DMS79 treated with DMSO at 0.1 percent for 48 hours (cell line): ENCODE results near the gene SLC48A1.

Source experiments
- DNase-seq: peaks from one replicate; lab custom pipeline; 2025; lab: John Stamatoyannopoulos, UW

The SLC48A1 gene

DNA sequence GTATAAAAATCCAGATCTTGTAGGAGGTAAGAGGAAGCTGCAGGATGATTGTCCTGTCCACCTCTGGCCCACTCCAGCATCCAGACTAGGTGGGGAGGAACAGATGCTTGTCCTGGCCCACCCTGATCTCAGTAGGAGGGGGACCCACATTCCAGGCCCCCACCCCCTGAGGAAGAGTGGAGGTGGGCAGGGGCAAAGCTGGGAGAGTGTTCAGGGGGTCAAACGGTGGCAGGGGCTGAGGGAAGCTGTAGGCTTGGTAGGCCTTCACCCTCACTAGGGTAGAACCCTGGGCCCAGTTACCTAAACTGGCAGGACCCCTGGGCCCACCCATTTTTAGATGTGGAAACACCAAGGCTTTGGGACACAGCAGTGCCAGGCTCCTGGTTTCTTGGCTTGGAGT is 4.1 kb downstream of the SLC48A1 start:
- no peak for DNase-seq

DNA sequence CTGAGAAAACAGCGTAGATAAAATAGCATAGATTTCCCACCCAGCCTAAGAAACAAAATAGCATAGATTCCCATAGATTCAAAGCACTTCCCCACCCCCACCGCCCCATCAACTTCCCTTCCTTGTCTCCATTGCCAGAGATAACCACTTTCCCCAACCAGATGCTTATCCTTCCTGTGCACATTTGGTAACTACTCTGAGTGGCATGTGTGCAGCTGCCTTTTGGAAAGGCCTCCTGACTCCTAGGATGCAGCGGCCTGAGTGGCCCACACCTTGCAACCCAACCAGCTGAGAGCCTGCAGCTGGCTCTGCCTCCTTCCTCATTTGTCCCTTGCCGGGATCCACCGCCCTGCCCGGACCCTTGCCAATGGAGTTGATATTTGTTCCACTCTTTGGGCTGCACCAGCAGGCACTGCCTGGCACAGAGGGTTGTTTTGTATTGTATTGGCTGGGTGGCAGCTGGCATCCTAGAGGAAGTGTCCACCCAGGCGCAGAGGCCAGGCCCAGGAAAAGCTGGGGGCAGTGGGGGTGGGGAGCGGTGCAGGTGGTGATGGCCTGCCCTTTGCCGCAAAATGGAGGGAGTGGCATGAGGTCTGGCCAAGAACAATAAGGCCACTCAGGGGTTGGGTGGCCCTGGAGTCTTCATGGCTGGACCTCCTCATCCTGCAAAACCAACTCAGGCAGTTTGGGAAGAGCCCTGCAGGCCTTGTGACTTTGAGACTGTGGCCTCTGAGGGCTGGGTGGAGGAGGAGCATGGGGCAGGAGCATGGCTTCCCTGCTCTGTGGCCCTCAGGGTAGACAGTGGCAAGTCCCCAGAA is 4.9 kb downstream of the SLC48A1 start:
- no peak for DNase-seq

- DNase-seq: no peak
These were observed 5.8 kb downstream of the SLC48A1 start for GRCh38 chr12:47778881-47779280.

DNA sequence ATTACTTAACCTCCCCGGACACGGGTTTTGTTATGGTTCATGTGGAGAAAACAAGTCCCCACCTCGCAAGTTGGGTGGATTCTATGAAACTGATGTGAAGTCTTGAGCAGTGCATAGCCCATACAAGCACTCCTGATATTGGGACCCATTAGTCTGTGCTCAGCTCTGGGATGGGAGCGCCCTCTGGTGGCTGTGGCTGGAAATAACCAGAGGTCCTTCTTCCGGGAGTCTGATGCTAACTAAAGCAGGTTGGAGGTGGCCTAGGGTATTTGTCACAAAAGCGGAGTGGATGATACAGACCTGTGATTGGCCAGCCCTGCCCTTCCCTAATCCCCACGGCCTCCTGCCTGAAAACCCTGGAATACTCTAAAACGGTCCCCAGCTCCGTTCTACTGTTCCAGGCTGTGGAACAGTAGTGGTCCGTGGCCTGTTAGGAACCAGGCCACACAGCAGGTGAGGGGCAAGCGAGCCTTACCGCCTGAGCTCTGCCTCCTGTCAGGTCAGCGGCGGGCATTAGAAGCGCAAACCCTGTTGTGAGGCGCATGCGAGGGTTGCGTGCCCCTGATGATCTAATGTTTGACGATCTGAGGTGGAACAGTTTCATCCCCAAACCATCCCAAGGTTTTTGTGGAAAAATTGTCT is 6.4 kb downstream of the SLC48A1 start:
- DNase-seq: peak; percentile 78

DNA sequence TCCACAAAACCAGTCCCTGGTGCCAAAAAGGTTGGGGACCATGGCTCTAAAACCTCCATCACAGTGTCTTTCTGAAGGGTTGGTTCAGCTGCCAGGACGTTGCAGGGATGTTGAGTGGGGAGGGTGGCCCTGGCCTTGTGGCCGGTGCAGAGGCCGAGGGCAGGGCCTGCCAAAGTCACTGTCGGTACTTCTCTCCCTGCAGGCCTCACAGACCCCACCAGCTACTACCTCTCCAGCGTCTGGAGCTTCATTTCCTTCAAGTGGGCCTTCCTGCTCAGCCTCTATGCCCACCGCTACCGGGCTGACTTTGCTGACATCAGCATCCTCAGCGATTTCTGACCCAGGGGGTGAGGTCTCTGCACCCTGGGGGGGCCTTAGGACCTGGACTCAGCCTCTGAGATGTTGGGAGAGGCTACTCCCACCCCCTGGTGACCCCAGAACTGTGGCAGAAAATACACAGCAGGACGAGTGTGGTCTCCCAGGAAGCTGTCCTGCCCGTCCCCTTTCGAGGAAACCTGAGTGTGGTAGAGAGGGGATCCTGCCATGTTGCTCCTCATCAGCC is 7.0 kb downstream of the SLC48A1 start:
- DNase-seq: no peak

DNA sequence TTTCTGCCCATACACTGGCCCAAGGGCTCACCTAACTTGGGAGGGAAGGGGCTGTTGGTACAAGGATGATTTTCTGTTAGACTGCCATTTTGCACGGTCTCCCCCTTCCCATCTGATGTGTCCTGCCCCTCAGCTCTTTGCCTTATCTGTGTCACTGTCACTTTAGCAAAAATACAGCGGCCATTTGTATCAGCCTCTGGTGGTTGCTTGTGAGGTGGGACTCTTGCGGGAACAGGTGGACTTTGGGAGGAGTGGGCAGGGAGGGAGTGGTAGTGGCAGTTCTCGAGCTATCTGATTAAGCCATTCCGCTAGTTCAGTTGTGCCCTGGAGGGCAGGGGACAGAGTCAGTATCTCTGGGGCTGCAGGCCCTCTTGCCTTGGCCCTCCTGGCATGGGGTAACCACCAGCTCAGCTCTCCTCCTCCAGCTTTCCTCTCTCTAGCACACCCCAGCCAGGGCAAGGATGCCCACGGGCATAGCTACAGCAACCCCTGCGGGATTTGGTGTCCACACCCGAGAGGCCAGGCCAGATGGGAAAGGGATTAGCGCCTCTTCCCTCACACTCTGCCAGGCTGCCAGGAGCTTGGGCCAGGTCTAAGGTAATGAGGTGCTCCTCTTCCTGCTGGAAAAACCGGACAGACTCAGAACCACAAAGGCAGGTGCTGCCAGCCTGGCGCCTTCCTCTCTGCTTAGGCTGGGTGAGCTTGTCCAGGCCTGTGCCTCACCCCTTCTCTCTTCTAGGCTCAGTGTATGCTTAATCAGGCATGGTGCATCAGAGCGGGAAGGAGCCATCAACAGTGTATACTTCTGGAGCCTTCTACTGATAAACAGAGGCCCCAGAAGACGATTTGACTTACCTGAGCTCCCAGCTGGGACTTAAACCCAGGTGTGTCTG is 8.7 kb downstream of the SLC48A1 start:
- DNase-seq: peak; percentile 95

DNA sequence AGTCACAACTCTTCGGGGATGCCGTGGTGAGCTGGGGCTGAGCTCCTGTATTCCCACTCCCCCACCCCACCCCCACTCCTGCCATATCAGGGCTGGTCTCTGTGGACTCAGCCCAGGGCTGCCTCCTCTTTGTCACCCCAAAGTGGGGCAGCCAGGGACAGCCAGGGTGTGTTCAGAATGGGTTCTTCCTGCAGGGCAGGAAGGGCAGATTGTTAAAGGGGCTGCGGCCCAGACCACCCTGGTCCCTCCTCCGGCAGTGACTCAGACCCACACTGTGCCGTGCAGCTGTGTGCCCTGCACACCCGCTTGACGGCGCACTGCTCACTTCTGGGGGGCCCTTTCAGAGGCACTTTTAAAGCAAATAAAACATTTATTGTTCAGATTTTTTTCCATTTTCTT is 9.3 kb downstream of the SLC48A1 start:
- no peak for DNase-seq

DNA sequence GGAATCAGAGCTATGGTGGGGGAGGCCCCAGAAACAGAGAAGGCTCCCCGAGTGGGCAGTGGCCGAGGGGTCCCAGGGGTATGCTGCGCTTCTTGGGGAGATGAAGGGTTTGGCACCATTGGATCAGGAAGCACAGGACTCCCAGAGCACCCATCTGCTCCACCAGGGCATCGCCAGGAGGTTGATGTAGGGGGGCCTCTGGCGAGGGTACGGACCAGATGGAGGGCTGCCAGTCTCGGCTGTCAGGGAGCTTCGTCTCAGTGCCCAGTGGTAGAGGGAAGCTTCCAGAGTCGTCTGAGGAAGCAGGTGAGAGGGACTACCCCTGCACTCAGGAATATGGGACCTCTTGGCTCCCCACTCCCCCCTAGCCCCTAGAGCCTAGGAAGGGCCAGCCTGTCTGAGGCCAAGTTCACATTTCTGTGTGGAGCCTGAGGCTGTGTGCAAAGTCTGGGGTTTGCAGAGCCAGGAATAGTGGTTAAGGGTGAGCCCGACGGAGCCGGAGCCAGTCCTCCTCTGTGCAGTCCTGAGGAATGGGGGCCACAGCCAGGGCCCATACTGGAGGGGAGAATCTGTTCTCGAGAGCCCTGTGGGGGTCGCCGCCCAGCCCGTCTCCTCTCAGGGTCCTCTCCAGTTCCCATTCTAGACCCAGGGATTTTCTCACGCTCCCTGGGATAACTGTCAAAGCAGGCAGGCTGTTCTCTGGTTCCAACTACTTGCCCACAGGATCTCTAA is 10.2 kb downstream of the SLC48A1 start:
- DNase-seq: no peak

DNA sequence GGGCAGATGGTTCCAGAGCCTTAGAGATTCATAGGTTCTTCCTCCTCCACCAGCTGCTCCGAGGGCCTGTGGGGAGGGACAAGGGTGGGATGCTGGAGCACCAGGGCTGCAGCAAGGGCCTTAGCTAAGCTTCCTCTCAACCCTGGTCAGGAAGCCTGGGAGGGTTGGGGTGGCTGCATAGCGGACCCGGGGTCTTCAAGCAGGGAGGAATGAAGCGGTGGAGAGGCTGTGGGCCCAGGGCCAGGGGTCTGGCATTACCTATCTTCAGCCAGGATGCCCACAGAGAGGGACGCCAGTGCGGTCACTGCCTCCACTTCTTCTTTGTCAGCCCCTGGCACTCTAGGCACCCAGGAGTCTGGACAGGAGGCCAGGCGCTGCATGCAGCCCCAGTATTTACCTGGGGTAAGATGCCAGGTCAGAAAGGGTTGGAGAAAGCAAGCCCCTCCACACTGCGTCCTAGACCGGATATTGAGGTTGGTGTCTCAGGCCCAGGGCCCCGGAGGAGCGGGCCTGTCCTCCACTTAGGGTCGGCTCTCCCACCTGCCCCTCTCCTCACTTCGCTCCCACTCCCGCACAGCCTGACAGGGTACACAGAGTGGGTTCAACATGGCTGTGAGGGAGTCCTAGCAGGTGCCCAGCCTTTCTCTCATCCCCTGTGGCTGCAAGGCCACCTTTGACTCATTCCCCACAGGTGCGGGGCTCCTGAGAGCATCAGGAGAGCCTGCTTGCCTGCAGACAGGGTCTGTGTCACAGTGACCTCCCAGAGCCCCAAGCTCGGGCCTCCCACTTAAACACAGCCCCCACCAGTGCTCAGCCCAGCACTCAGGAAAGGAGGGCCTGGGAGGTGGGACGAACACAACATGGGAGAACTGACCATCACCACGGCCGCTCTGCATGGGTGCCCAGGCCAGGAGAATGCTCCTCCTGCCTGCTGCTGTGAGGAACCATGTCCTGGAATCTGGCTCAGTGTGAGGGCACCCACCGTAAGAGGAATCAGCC is 11.1 kb downstream of the SLC48A1 start:
- DNase-seq: no peak

DNA sequence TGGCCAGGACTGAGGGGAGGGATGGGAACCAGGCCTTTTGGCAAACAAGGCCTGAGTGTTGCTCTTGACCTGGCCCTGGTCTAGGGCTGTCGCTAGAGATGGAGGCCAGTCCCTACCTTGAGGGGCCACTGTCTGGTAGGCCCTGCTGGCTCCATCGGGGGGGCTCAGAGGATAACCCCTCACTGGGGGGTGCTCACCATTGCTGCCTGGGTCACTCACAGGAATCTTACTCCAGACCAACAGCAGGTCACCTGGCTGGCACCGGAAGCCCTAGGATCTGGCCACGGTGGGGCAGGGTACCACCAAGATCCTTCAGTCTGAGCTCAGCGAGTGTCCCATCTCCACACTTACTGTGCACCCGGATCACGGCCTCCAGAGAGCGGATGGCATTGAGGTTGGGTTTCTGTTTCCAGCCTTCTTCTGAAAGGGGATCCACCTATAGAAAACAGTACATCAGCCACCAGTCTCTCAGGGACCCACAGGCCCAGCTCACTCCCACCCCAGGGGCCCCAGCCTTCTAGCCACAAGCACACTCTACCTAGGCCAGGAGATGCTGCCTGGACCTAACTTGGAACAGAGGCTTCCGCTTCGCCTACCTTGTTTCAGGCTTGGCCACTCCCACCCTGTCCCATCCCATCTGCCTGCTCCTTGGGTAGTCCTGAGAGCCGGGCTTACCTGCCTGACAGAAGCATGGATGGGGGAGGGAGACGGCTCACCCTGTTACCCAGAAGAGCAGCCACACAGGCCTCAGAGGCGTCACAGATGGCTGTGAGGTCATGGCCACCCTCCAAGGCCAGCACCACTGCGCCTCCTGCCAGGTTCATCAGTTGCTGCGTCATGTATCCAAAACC is 12.2 kb downstream of the SLC48A1 start:
- no peak for DNase-seq

- DNase-seq: no peak
These were observed 13.0 kb downstream of the SLC48A1 start for GRCh38 chr12:47785887-47786661.

GRCh38 chr12:47786662-47787280 is 13.7 kb downstream of the SLC48A1 start:
- no peak for DNase-seq

DNA sequence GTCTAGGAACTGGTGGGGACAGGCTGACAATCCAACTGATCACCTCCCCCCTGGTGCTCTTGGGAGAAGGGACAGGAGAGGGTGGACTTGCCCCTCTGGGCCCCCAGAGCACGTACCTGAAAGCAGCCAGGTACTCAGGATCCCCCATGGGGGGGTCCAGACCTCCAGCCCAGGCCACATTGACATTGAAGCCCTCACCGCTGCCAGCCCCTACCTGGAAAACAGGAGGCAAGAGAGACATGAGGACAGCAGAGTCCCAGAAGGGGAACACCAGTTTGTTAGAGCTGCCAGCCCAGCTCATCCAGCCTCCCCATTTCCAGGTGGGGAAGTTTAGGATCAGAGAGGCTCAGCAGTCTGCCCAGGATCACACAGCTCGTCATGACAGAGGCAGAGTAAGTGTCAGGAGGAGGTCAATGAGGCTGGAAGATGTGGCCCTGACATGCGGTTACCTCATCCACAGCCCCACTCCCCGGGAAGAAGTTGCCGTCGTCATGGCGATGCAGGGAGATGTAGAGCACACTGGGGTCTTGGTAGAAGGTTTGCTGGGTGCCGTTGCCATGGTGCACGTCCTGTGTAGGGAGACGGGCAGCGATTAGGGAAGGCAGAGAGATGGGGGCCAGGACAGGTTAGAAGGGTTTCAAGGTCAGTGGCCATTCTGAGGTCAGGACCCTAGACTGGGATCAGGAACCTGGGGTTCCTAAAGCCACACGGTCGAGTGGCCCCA is 14.7 kb downstream of the SLC48A1 start:
- DNase-seq: no peak

DNA sequence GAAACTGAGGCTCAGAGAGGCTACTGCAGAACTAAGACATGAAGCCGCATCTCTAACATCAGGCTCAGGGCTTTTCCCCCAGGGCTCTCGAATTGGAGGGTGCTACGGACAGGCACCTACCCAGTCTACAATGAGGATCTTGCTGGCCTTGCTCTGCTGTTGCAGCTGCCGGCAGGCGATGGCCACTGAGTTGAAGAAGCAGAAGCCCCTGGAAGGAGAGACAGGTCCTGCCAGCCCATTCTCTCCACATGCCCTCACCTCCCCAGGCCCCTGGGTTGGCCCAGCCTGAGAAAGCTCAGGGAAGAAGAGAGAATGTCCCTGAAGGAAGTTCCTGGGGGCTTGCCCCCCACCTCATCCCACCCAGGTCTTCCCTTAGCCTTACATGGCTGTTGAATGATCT is 16.1 kb downstream of the SLC48A1 start:
- no peak for DNase-seq

GRCh38 chr12:47789712-47790489 is 16.9 kb downstream of the SLC48A1 start:
- DNase-seq: no peak

DNA sequence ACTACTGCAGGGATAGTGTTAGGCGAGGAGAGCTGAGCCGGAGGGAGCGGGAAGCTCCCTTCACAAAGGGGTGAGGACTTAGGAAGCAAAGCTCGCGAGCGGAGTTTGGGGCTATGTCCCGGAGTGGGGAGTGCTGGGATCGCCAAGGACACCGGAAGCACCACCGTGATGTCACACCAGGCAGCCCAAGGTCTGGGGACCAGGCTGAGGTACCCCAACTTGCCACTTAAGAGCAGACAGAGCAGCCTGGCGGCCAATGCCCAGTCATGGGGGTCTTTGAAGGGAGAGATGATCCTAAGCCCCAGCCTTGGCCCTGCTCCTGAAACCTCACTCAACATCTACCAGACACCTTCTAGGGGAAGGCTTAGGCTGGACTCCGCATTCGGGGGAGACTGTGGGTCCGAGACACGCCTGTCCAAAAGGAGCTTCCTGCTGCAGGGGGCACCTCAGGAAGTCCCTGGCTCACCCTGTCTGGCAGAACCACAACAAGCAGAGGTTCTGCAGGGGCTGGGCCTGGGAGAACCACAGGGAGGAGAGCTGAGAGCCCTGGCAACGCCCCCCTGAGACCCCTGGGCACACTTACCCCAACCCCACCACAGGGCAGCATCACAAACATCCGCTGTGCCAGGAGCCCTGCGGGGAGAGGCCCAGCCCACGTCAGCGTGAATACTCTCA is 17.8 kb downstream of the SLC48A1 start:
- no peak for DNase-seq
